Measurements from ENCODE around the gene RTL10. TPM values are rescaled to one million over a fixed set of nuclear protein-coding genes. Genes with fewer than 3 reads are reported as not detected.

Gene RTL10
- total and polyA plus RNA-seq, 2 of the 8 experiments (the other 6 are each of a cell fraction or from before 2014, with no cell fraction given), result 11.5 to 18.8 TPM

DNA sequence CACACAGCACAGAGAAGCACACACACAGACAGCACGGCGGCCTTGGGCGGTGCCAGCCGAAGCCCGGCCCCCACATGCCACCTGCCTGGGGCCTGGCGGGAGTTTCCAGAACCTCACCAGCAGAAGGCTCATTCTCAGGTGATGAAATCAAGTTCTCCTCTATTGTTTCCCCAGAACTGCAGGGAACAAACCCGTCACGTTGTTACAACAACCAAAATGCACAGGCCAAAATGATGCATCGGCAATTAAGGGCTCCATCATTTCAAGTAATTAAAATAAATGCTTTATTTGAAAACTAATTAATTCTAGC lies 30.8 kb downstream of the RTL10 start:
- no peak overlapping the region for H2BK20ac ChIP-seq (ENCODE audit: low read length)
- H3K4me1 ChIP-seq (replicated peaks in 1 of 4; ENCODE audit: control insufficient read depth in 3 of 4, insufficient read depth in 4 of 4, low read length in 3 of 4), result peaks cover 0 to 10% (median 1%) of the 10 kb centered on the region in 4 experiments; a peak in 4 of 7 replicates
- H2BK120ac ChIP-seq (replicated peaks; ENCODE audit: low read depth, low read length), result no peak overlapping the region
- no peak overlapping the region for H3K27ac ChIP-seq (ENCODE audit: low read depth, low read length)
- no peaks in the 10 kb centered on the region for H3K23me2 ChIP-seq (ENCODE audit: low read depth, low read length)
- H3K36me3 ChIP-seq (ENCODE audit: control insufficient read depth in 2 of 4, insufficient read depth in 4 of 4, low read length in 3 of 4), result no peaks in the 10 kb centered on the region
- no peaks in the 10 kb centered on the region for H3K79me1 ChIP-seq (ENCODE audit: low read depth, low read length)
- H2AFZ ChIP-seq (ENCODE audit: low read length), result no peak overlapping the region
- H3K9ac ChIP-seq (replicated peaks in 1 of 4; ENCODE audit: extremely low read depth in 1 of 4, low read depth in 3 of 4, low read length in 3 of 4), result no peak overlapping the region
- peaks cover 3 to 10% of the 10 kb centered on the region in 2 experiments for H4K20me1 ChIP-seq (replicated peaks in 1 of 2; ENCODE audit: control insufficient read depth in 1 of 2, insufficient read depth in 2 of 2, low read length in 2 of 2)
- FAIRE-seq, result no peak
- peak overlapping the region; percentile 78; the same call in 1 of the 2 replicates for H2BK5ac ChIP-seq (ENCODE audit: low read depth, low read length)
- H3K18ac ChIP-seq (ENCODE audit: extremely low read depth, low read length), result no peak overlapping the region
- no peak overlapping the region for H3K56ac ChIP-seq (replicated peaks; ENCODE audit: insufficient read length, low read depth, low read length)
- 96% methylated on average over 9 of the region's 9 CpGs; no CpG with 5 or more reads in 1 of the 2 experiments for WGBS, 2 experiments (ENCODE audit: extremely low coverage in 1 of 2, insufficient coverage in 1 of 2, insufficient read length in 1 of 2, insufficient replicate concordance in 2 of 2, low coverage in 1 of 2, low lambda C conversion rate in 2 of 2, missing lambda C conversion rate in 1 of 2)
- H4K8ac ChIP-seq (ENCODE audit: extremely low read depth, insufficient read depth, low read length), result peak overlapping the region; percentile 62; the same call in 1 of the 2 replicates
- no peak overlapping the region for H3K23ac ChIP-seq (ENCODE audit: insufficient read length)
- no peak overlapping the region for H3K4ac ChIP-seq (replicated peaks; ENCODE audit: insufficient read length, low read depth, low read length)
- ChIA-PET CTCF (ENCODE audit: partially characterized antibody) (interaction anchor here (2.8 kb wide), 1 partner anchor 18 kb away, joined by 6 read pairs; no protein-coding TSS in a partner anchor), POLR2A (ENCODE audit: partially characterized antibody) (no interaction called here)
- H3K9me3 ChIP-seq (ENCODE audit: insufficient read depth in 2 of 2, low read depth in 1 of 2, low read length in 1 of 2), result no peaks in the 10 kb centered on the region; a peak in 1 of 4 replicates
- H2BK12ac ChIP-seq (ENCODE audit: low read depth, low read length), result peak overlapping the region; percentile 88; the same call in 1 of the 2 replicates
- no peaks in the 10 kb centered on the region for H3K79me2 ChIP-seq (ENCODE audit: control insufficient read depth in 1 of 2, insufficient read depth in 2 of 2, low read length in 2 of 2)
- H3K4me3 ChIP-seq (ENCODE audit: extremely low read depth in 1 of 4, insufficient read depth in 2 of 4, low read depth in 3 of 4, low read length in 4 of 4), result no peak overlapping the region
- no peak overlapping the region for H3K4me2 ChIP-seq (ENCODE audit: insufficient read depth in 1 of 2, low read depth in 2 of 2, low read length in 2 of 2)
- H4K5ac ChIP-seq (ENCODE audit: insufficient read length, low read depth, low read length), result no peak overlapping the region
- 0 out of 2 replicates have a peak overlapping the region, but pooled peaks have one; percentile 97 for H2AK5ac ChIP-seq (ENCODE audit: low read depth, low read length)
- H4K91ac ChIP-seq (replicated peaks; ENCODE audit: insufficient read length, low read length), result no peak overlapping the region
- no peak overlapping the region for H3K14ac ChIP-seq (ENCODE audit: insufficient read length)
- peak overlapping the region; percentile 66; the same call in 1 of the 2 replicates for H2BK15ac ChIP-seq (ENCODE audit: low read length)
- no peak for DNase-seq (ENCODE audit: low read depth in 1 of 2, low spot score in 2 of 2)
- peaks cover 0 to 2% (median 0%) of the 10 kb centered on the region in 4 experiments; a peak in 1 of 7 replicates for H3K27me3 ChIP-seq (replicated peaks in 1 of 4; ENCODE audit: control insufficient read depth in 3 of 4, extremely low read depth in 1 of 4, insufficient read depth in 3 of 4, low read length in 3 of 4)
- TF ChIP-seq RXRA (IDR thresholded peaks at IDR 0.05; ENCODE audit: insufficient read depth, low read depth, low read length) (no peak), ATF2 (IDR thresholded peaks at IDR 0.05; ENCODE audit: low read length) (no peak), NANOG (IDR thresholded peaks at IDR 0.05; ENCODE audit: insufficient read depth, low read depth, low read length, poor library complexity, severe bottlenecking) (no peak), RBBP5 (IDR thresholded peaks at IDR 0.05; ENCODE audit: borderline replicate concordance, low read depth, low read length) (no peak), KDM4A (IDR thresholded peaks at IDR 0.05; ENCODE audit: low read depth, low read length, severe bottlenecking) (no peak), NRF1 (IDR thresholded peaks at IDR 0.05; ENCODE audit: low read depth, low read length) (no peak), EGR1 (IDR thresholded peaks at IDR 0.05; ENCODE audit: borderline replicate concordance, low read depth, low read length) (no peak), POLR2A (IDR thresholded peaks at IDR 0.05; ENCODE audit: control extremely low read depth in 1 of 2, low read depth in 2 of 2, low read length in 2 of 2) (no peak), BACH1 (IDR thresholded peaks at IDR 0.05; ENCODE audit: low read length) (no peak), SIRT6 (IDR thresholded peaks at IDR 0.05; ENCODE audit: low read length) (no peak), SIN3A (conservative IDR thresholded peaks at IDR 0.05 in 1 of 2, IDR thresholded peaks at IDR 0.05 in 1 of 2; ENCODE audit: low read depth in 1 of 2, low read length in 2 of 2) (no peak), SP1 (IDR thresholded peaks at IDR 0.05; ENCODE audit: low read depth, low read length) (no peak), KDM5A (IDR thresholded peaks at IDR 0.05; ENCODE audit: low read length) (no peak)
